ENCODE data around the gene SYNGR3.
"Not testable (repeated sequence)": the region's sequence is repeated elsewhere in the genome, so short reads cannot be mapped to it uniquely, and the experiment has no call there.

SYNGR3 gene

GRCh38 chr16:2006317-2006716 lies 16.5 kb downstream of the SYNGR3 start:
- in situ Hi-C loops (cut with HindIII; ENCODE audit: low sequenced_read_pairs), result no loop called here

- in situ Hi-C loops (cut with HindIII; ENCODE audit: low sequenced_read_pairs), result no loop called here
Observed at GRCh38 chr16:2007081-2007836, 17.5 kb downstream of the SYNGR3 start.

DNA sequence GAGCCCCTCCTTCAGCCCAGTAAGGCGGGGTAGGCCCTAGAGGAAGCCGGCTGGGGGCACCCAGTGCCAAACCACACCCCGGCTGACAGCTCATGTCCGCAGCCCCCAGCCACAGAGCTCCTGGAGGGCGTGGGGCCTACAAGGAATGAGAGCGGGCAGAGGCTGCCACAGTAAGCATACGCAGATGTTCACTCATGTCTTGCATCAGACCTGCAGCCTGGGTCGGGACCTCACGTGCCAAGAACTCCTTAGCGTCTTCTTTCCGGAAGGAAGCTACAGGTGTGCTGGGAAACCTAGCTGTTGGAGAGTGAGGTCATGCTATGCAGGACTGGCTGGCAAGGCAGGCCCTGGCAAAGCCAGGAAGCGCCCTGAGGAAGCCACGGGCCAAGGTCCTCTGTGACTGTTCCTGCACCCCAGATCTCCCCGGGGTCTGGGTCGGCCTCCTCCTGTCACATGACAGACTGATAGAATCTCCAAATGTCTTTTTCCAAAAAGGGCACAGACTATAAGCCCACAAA lies 18.3 kb downstream of the SYNGR3 start:
- in situ Hi-C loops (cut with HindIII; ENCODE audit: low sequenced_read_pairs), result no loop called here

- in situ Hi-C loops (cut with HindIII; ENCODE audit: low sequenced_read_pairs), result no loop called here
Observed at GRCh38 chr16:2008631-2009163, 18.9 kb downstream of the SYNGR3 start.

DNA sequence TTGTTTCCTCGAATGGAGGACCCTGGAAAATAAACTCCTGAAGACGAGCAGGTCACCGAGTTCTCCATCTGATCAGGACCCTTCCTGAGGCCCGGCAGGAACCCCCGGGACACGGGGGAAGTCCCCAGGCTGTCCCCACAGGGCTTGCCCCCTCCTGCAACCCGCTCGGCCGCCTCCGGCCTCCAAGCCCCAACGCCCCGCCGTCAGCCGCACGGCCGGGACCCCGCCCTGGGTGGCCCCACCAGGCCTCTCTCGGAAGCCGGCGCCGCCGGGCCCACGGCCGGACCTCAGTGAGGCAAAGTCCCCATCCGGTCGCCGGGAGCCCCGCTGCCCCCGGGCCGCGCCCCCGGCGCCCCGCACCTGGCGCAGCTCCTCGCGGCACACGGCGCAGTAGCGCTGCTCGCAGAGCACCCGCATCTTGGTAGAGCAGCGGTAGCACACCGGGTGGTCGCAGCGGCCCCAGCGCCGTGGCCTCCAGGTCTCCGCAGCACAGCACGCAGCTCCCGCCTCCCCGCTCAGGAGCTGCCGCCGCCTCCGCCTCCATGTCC lies 19.5 kb downstream of the SYNGR3 start:
- in situ Hi-C loops (cut with HindIII; ENCODE audit: low sequenced_read_pairs), result no loop called here

GRCh38 chr16:2009791-2010510 lies 20.2 kb downstream of the SYNGR3 start, which contains the start of gene ZNF598:
TSS of gene ZNF598 (minus strand) at chr16:2009821.
- in situ Hi-C loops (cut with HindIII; ENCODE audit: low sequenced_read_pairs), result no loop called here

- in situ Hi-C loops (cut with HindIII; ENCODE audit: low sequenced_read_pairs), result not testable (repeated sequence)
Observed at GRCh38 chr16:2011726-2012125, 22.0 kb downstream of the SYNGR3 start.

DNA sequence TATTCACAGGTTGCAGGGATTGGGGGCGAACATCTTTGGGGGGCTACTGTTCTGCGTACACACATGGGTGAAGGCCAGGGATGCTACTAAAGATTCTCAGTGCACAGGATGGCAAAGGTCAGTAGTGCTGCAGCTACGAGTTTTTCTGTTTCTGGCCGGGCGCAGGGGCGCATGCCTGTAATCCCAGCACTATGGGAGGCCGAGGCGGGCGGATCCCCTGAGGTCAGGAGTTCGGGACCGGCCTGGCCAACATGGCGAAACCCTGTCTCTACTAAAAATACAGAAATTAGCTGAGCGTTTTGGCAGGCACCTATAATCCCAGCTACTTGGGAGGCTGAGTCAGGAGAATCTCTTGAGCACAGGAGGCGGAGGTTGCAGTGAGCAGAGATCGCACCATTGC lies 23.8 kb downstream of the SYNGR3 start:
- in situ Hi-C loops (cut with HindIII; ENCODE audit: low sequenced_read_pairs), result no loop called here

DNA sequence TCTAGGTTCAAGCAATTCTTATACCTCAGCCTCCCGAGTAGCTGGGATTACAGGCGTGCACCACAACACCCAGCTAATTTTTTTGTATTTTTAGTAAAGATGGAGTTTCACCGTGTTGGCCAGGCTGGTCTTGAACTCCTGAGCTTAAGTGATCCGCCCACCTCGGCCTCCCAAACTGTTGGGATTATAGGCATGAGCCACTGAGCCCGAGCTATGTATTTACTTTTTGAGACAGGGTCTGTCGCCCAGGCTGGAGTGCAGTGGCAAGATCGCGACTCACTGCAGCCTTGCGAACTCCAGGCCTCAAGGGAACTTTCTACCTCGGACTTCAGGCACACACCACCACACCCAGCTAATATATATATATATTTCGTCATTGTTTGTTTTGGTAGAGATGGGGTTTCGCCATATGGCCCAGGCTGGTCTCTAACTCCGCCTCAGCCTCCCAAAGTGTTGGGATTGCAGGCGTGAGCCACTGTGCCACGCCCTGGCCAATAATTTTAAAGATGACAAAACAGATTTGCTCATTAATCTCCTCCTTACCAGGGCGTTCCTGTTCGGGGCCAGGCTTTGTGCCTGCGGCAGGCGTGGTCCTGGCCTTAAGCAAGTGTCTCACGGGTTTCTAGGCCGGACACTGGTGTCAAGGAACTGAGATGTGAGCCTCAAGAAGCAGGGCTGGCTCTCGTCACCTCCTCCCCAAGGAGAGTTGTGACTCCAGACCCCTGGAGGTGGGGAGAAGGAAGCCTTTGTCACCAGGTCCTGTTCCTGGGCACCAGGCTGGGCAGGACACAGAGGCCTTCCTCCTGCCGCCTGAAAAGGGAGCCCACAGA lies 25.6 kb downstream of the SYNGR3 start:
- in situ Hi-C loops (cut with HindIII; ENCODE audit: low sequenced_read_pairs), result no loop called here

- in situ Hi-C loops (cut with HindIII; ENCODE audit: low sequenced_read_pairs), result no loop called here
Observed at GRCh38 chr16:2015947-2016208, 26.1 kb downstream of the SYNGR3 start.

DNA sequence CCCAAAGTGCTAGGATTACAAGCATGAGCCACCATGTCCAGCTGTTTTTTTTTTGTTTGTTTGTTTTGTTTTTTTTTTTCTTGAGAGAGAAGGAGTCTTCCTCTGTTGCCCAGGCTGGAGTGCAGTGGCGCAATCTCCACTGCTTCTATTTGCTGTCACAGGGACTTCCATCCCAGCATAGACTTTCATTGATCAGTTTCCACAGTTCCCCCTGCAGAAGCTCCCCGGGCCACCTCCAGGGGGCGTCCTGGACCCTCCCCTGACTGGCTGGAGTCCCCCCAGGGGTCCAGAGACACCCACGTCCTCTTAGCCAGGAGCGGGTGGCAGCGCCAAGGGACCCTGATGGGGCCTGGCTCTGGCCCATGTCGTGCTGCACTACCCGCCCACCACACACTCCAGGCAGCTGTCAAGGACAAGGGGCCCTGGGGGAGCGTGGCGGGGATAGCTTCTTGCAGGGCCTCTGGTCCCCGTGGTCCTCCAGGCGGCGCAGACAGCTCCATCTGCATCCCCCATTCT lies 26.7 kb downstream of the SYNGR3 start:
- in situ Hi-C loops (cut with HindIII; ENCODE audit: low sequenced_read_pairs), result no loop called here

- in situ Hi-C loops (cut with HindIII; ENCODE audit: low sequenced_read_pairs), result no loop called here
Observed at GRCh38 chr16:2019518-2019920, 29.7 kb downstream of the SYNGR3 start, which contains the start of gene NPW. TSS of gene NPW (plus strand) at chr16:2019785.

GRCh38 chr16:2019921-2020831 lies 30.4 kb downstream of the SYNGR3 start:
- in situ Hi-C loops (cut with HindIII; ENCODE audit: low sequenced_read_pairs), result no loop called here

DNA sequence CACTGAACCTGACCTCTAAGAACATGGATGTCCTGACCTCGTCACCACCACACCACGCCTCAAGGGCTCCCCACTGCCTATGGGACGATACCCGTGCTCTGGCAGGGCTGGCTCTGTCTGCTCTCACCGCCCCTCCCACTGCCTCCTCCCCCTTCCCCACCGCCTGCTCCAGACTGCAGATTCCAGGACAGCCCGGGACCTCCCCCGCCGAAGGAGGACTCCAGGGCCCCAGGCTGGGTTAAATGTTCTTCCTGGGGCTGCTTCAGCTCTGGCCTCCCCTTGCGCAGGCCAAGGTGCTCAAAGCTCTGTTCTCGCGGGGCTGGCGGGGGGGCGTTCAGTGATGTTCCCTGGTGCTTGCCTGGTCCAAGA lies 32.9 kb downstream of the SYNGR3 start:
- in situ Hi-C loops (cut with HindIII; ENCODE audit: low sequenced_read_pairs), result no loop called here

GRCh38 chr16:2023092-2024031 lies 33.6 kb downstream of the SYNGR3 start:
- in situ Hi-C loops (cut with HindIII; ENCODE audit: low sequenced_read_pairs), result no loop called here

DNA sequence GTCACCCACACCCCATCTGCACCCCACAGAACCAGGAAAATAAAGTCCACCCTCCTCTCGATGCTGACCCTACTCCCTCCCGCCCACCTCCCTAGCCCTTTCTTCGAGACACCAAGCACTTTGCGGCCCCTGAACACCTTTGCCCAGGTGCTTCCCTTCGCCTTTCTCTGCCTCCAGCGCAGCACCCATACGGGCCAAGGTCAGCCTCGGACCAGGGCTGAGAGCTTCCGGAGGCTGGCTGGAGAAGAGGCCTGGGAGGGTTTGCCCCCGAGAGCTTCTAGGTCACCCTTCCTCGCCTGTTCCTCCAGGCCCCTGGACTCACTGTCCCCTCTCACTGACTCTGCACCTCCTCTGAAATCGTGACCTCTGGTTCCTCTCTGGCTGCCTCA lies 34.3 kb downstream of the SYNGR3 start:
- in situ Hi-C loops (cut with HindIII; ENCODE audit: low sequenced_read_pairs), result no loop called here

DNA sequence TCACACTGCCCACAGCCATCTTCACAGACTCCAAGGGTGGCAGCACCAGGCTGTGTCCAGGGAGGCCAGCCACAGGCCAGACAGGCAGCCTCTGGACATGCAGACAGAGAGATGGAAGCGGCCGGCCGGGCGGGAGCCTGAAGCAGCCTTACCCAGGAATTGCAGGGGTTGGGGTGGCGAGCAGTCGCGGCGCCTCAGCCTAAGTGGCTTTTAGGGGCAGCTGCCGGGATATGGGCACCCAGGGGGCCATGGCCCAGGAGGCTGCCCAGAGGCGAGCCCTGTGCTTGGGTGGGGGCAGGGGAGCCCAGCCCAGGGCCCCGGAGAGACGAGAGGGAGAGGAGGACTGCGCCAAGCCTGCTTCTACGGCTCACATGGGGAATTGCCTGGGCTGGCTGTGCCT lies 35.5 kb downstream of the SYNGR3 start:
- in situ Hi-C loops (cut with HindIII; ENCODE audit: low sequenced_read_pairs), result no loop called here

GRCh38 chr16:2025878-2026460 lies 36.2 kb downstream of the SYNGR3 start:
- in situ Hi-C loops (cut with HindIII; ENCODE audit: low sequenced_read_pairs), result no loop called here
